ENCODE data around the gene TCF25. TPM values are rescaled to one million over a fixed set of nuclear protein-coding genes. Genes with fewer than 3 reads are reported as not detected.
A peak's percentile ranks its signal among the peaks of the same experiment; 100 is the strongest.

The TCF25 gene
- total RNA-seq, 5 donors from 2014 or later (not counting 1 experiment from before 2014, with no cell fraction given): 289 to 400 (median 322) TPM

GRCh38 chr16:89862732-89863131 is 10.7 kb upstream of the TCF25 start:
- CTCF ChIA-PET: interaction anchor here in 1 of 2 donors (1.0 kb wide), 1 partner anchor 163 kb away, joined by 4 read pairs; no protein-coding TSS in a partner anchor
- Histone ChIP-seq H3K27ac (ENCODE audit: low read length) (peak overlapping the region; percentile 86), H3K27me3 (replicated peaks in 1 of 2; ENCODE audit: control insufficient read depth in 2 of 2, extremely low read depth in 1 of 2, insufficient read depth in 2 of 2, low read length in 1 of 2) (peaks cover 0 to 22% of the 10 kb centered on the region in 2 experiments), H3K4me1 (ENCODE audit: control insufficient read depth in 1 of 2, extremely low read depth in 1 of 2, insufficient read depth in 2 of 2, low read length in 2 of 2) (peaks cover 17 to 44% of the 10 kb centered on the region in 2 experiments), H3K4me3 (ENCODE audit: control insufficient read depth in 1 of 2, extremely low read depth in 1 of 2, low read length in 1 of 2) (no peak overlapping the region), H3K36me3 (ENCODE audit: control insufficient read depth in 2 of 2, extremely low read depth in 1 of 2, insufficient read depth in 1 of 2, low read length in 1 of 2) (no peaks in the 10 kb centered on the region), H3K9me3 (no peaks in the 10 kb centered on the region)
- WGBS (ENCODE audit: insufficient coverage): 97% methylated on average over 6 of the region's 6 CpGs
- H3K36me3 Mint-ChIP-seq: no peaks in the 10 kb centered on the region
- no peaks in the 10 kb centered on the region for H3K9me3 Mint-ChIP-seq
- no peak for DNase-seq
- H3K4me1 Mint-ChIP-seq: peaks cover 31 to 41% (median 37%) of the 10 kb centered on the region in 3 donors
- ATAC-seq (replicated peaks in 1 of 4): no peak
- peak overlapping the region; percentile 92 to 95 for H3K27ac Mint-ChIP-seq
- peak overlapping the region in 2 of 3 donors; percentile 49 to 82 for H3K4me3 Mint-ChIP-seq
- no peaks in the 10 kb centered on the region for H3K27me3 Mint-ChIP-seq
- POLR2A ChIA-PET: interaction anchor here in 1 of 2 donors (0.6 kb wide), 1 partner anchor 186 kb away, joined by 10 read pairs; no protein-coding TSS in a partner anchor

- peak overlapping the region; percentile 34 to 82 (median 49) for H3K4me3 Mint-ChIP-seq
- Histone ChIP-seq H3K27me3 (replicated peaks in 1 of 2; ENCODE audit: control insufficient read depth in 2 of 2, extremely low read depth in 1 of 2, insufficient read depth in 2 of 2, low read length in 1 of 2) (peaks cover 0 to 15% of the 10 kb centered on the region in 2 experiments), H3K9me3 (no peaks in the 10 kb centered on the region), H3K4me3 (ENCODE audit: control insufficient read depth in 1 of 2, extremely low read depth in 1 of 2, low read length in 1 of 2) (peak overlapping the region; percentile 24 to 32), H3K36me3 (ENCODE audit: control insufficient read depth in 2 of 2, extremely low read depth in 1 of 2, insufficient read depth in 1 of 2, low read length in 1 of 2) (no peaks in the 10 kb centered on the region), H3K4me1 (ENCODE audit: control insufficient read depth in 1 of 2, extremely low read depth in 1 of 2, insufficient read depth in 2 of 2, low read length in 2 of 2) (peaks cover 17 to 47% of the 10 kb centered on the region in 2 experiments), H3K27ac (ENCODE audit: low read length) (peak overlapping the region; percentile 86)
- H3K36me3 Mint-ChIP-seq: no peaks in the 10 kb centered on the region
- peaks cover 31 to 41% (median 37%) of the 10 kb centered on the region in 3 donors for H3K4me1 Mint-ChIP-seq
- ATAC-seq (replicated peaks in 1 of 4) (peak; percentile 71 to 74 (median 72)), DNase-seq (peak in 22 of 35 experiments; percentile 9 to 69 (median 26))
- no peaks in the 10 kb centered on the region for H3K9me3 Mint-ChIP-seq
- ChIA-PET POLR2A (interaction anchor here (0.6 to 1.0 kb wide), 5 partner anchors 10 to 289 kb away, joined by 3 to 8 read pairs (median 5); partner anchors contain the start of gene TCF25 (in 1 of the 2)), CTCF (interaction anchor here in 1 of 2 donors (0.6 to 1.3 kb wide), 10 partner anchors 9 to 1197 kb away, joined by 3 to 6 read pairs (median 4); partner anchors contain the start of gene TCF25)
- peak overlapping the region; percentile 92 to 95 for H3K27ac Mint-ChIP-seq
- WGBS (ENCODE audit: insufficient coverage): 8% methylated on average over 10 of the region's 21 CpGs
- no peaks in the 10 kb centered on the region for H3K27me3 Mint-ChIP-seq
These were observed 9.5 kb upstream of the TCF25 start for GRCh38 chr16:89863741-89864526.

GRCh38 chr16:89864527-89864820 is 8.9 kb upstream of the TCF25 start:
- H3K4me3 ChIP-seq (ENCODE audit: control insufficient read depth in 1 of 2, extremely low read depth in 1 of 2, low read length in 1 of 2): peak overlapping the region in 1 of 2 donors; percentile 32
- peaks cover 31 to 41% (median 37%) of the 10 kb centered on the region in 3 donors for H3K4me1 Mint-ChIP-seq
- POLR2A ChIA-PET: interaction anchor here (0.7 to 1.0 kb wide), 2 partner anchors 9 to 243 kb away, joined by 3 to 8 read pairs; partner anchors contain the start of gene TCF25 (in 1 of the 2)

GRCh38 chr16:89867918-89868317 is 5.5 kb upstream of the TCF25 start:
- 100% methylated on average over 4 of the region's 5 CpGs for WGBS (ENCODE audit: insufficient coverage)

More at GRCh38 chr16:89864527-89864820, 8.9 kb upstream of the TCF25 start:
- Mint-ChIP-seq H3K9me3 (no peaks in the 10 kb centered on the region), H3K36me3 (no peaks in the 10 kb centered on the region), H3K27ac (peak overlapping the region; percentile 92 to 95), H3K27me3 (no peaks in the 10 kb centered on the region), H3K4me3 (peak overlapping the region in 2 of 3 donors; percentile 22 to 82)
- H3K9me3 ChIP-seq: no peaks in the 10 kb centered on the region
- ATAC-seq (replicated peaks in 1 of 4): no peak
- peak overlapping the region; percentile 86 for H3K27ac ChIP-seq (ENCODE audit: low read length)
- no peaks in the 10 kb centered on the region for H3K36me3 ChIP-seq (ENCODE audit: control insufficient read depth in 2 of 2, extremely low read depth in 1 of 2, insufficient read depth in 1 of 2, low read length in 1 of 2)
- H3K4me1 ChIP-seq (ENCODE audit: control insufficient read depth in 1 of 2, extremely low read depth in 1 of 2, insufficient read depth in 2 of 2, low read length in 2 of 2): peaks cover 17 to 47% of the 10 kb centered on the region in 2 experiments
- CTCF ChIA-PET: interaction anchor here in 1 of 2 donors (0.6 to 1.3 kb wide), 7 partner anchors 28 to 1198 kb away, joined by 3 to 6 read pairs (median 5); no protein-coding TSS in a partner anchor
- no peak for DNase-seq
- WGBS (ENCODE audit: insufficient coverage): 48% methylated on average over 5 of the region's 5 CpGs
- peaks cover 0 to 13% of the 10 kb centered on the region in 2 experiments for H3K27me3 ChIP-seq (replicated peaks in 1 of 2; ENCODE audit: control insufficient read depth in 2 of 2, extremely low read depth in 1 of 2, insufficient read depth in 2 of 2, low read length in 1 of 2)

GRCh38 chr16:89869911-89870310 is 3.5 kb upstream of the TCF25 start:
- Histone ChIP-seq H3K9me3 (peaks cover under 1% of the 10 kb centered on the region), H3K4me1 (ENCODE audit: control insufficient read depth in 1 of 2, extremely low read depth in 1 of 2, insufficient read depth in 2 of 2, low read length in 2 of 2) (peaks cover 3 to 32% of the 10 kb centered on the region in 2 experiments), H3K4me3 (ENCODE audit: control insufficient read depth in 1 of 2, extremely low read depth in 1 of 2, low read length in 1 of 2) (no peak overlapping the region), H3K36me3 (ENCODE audit: control insufficient read depth in 2 of 2, extremely low read depth in 1 of 2, insufficient read depth in 1 of 2, low read length in 1 of 2) (peaks cover 0 to 4% of the 10 kb centered on the region in 2 donors), H3K27ac (ENCODE audit: low read length) (no peak overlapping the region), H3K27me3 (replicated peaks in 1 of 2; ENCODE audit: control insufficient read depth in 2 of 2, extremely low read depth in 1 of 2, insufficient read depth in 2 of 2, low read length in 1 of 2) (no peaks in the 10 kb centered on the region)
- Mint-ChIP-seq H3K27me3 (no peaks in the 10 kb centered on the region), H3K4me1 (peaks cover 13 to 19% (median 18%) of the 10 kb centered on the region in 3 donors), H3K4me3 (no peak overlapping the region), H3K9me3 (no peaks in the 10 kb centered on the region), H3K36me3 (peaks cover 2% of the 10 kb centered on the region), H3K27ac (no peak overlapping the region)
- ATAC-seq (replicated peaks in 1 of 4) (no peak), DNase-seq (no peak)
- 80% methylated on average over 1 of the region's 12 CpGs for WGBS (ENCODE audit: insufficient coverage)
- ChIA-PET POLR2A (no interaction called here), CTCF (no interaction called here)

More at GRCh38 chr16:89867918-89868317, 5.5 kb upstream of the TCF25 start:
- H3K27ac ChIP-seq (ENCODE audit: low read length): no peak overlapping the region
- Mint-ChIP-seq H3K27ac (no peak overlapping the region), H3K4me3 (no peak overlapping the region), H3K27me3 (no peaks in the 10 kb centered on the region), H3K9me3 (no peaks in the 10 kb centered on the region), H3K4me1 (peaks cover 25 to 34% (median 32%) of the 10 kb centered on the region in 3 donors), H3K36me3 (no peaks in the 10 kb centered on the region)
- POLR2A ChIA-PET: no interaction called here
- H3K9me3 ChIP-seq: no peaks in the 10 kb centered on the region
- no peaks in the 10 kb centered on the region for H3K36me3 ChIP-seq (ENCODE audit: control insufficient read depth in 2 of 2, extremely low read depth in 1 of 2, insufficient read depth in 1 of 2, low read length in 1 of 2)
- ATAC-seq (replicated peaks in 1 of 4) (no peak), DNase-seq (no peak)
- no peaks in the 10 kb centered on the region for H3K27me3 ChIP-seq (replicated peaks in 1 of 2; ENCODE audit: control insufficient read depth in 2 of 2, extremely low read depth in 1 of 2, insufficient read depth in 2 of 2, low read length in 1 of 2)
- CTCF ChIA-PET: no interaction called here
- peaks cover 19 to 40% of the 10 kb centered on the region in 2 experiments for H3K4me1 ChIP-seq (ENCODE audit: control insufficient read depth in 1 of 2, extremely low read depth in 1 of 2, insufficient read depth in 2 of 2, low read length in 2 of 2)
- H3K4me3 ChIP-seq (ENCODE audit: control insufficient read depth in 1 of 2, extremely low read depth in 1 of 2, low read length in 1 of 2): no peak overlapping the region

- H3K27ac Mint-ChIP-seq: no peak overlapping the region
- 96% methylated on average over 5 of the region's 6 CpGs for WGBS (ENCODE audit: insufficient coverage)
- CTCF ChIA-PET: no interaction called here
- no peak overlapping the region for H3K4me3 ChIP-seq (ENCODE audit: control insufficient read depth in 1 of 2, extremely low read depth in 1 of 2, low read length in 1 of 2)
- H3K4me3 Mint-ChIP-seq: no peak overlapping the region
- no peak for ATAC-seq (replicated peaks in 1 of 4)
- POLR2A ChIA-PET: no interaction called here
- DNase-seq: no peak
- no peaks in the 10 kb centered on the region for H3K27me3 Mint-ChIP-seq
- H3K27ac ChIP-seq (ENCODE audit: low read length): no peak overlapping the region
- H3K36me3 ChIP-seq (ENCODE audit: control insufficient read depth in 2 of 2, extremely low read depth in 1 of 2, insufficient read depth in 1 of 2, low read length in 1 of 2): peaks cover 0 to 5% of the 10 kb centered on the region in 2 donors
- H3K27me3 ChIP-seq (replicated peaks in 1 of 2; ENCODE audit: control insufficient read depth in 2 of 2, extremely low read depth in 1 of 2, insufficient read depth in 2 of 2, low read length in 1 of 2): no peaks in the 10 kb centered on the region
- H3K9me3 ChIP-seq: peaks cover 2% of the 10 kb centered on the region
- H3K4me1 Mint-ChIP-seq: peaks cover 16 to 18% (median 18%) of the 10 kb centered on the region in 3 donors
- H3K4me1 ChIP-seq (ENCODE audit: control insufficient read depth in 1 of 2, extremely low read depth in 1 of 2, insufficient read depth in 2 of 2, low read length in 2 of 2): peaks cover 3 to 30% of the 10 kb centered on the region in 2 experiments
- H3K36me3 Mint-ChIP-seq: peaks cover 7% of the 10 kb centered on the region
- peaks cover 0 to 5% (median 4%) of the 10 kb centered on the region in 3 donors for H3K9me3 Mint-ChIP-seq
These were observed 3.0 kb upstream of the TCF25 start for GRCh38 chr16:89870440-89870839.

Data from T-cell (primary cell).